VCaP (cell line): ENCODE measurements around the gene WDR86.

Experiments
- H3K27ac ChIP-seq: fragments of 450-650 bp; 2 replicates; pipeline ENCODE4 v1.5.1; 2017
- CTCF ChIP-seq: fragments of 450-650 bp; conservative IDR thresholded peaks from 2 replicates; pipeline ENCODE4 v1.5.1; 2017; ENCODE audit warnings: mild to moderate bottlenecking, moderate library complexity

WDR86 gene

DNA sequence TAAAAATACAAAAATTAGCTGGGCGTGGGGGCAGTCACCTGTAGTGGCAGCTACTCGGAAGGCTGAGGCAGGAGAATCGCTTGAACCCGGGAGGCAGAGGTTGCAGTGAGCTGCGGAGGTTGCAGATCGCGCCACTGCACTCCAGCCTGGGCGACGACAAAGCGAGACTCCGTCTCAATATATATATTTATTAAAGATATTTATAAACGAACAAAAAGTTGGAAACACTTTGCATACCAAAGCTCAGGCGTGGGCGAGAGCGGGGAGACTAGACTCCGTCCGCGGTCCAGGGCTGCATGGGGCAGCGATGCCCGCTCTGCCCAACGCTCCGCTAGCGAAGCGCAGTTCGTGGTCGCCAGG, 38.0 kb upstream of the WDR86 start:
- TF ChIP-seq CTCF: no peak
- no peak overlapping the region for H3K27ac ChIP-seq

GRCh38 chr7:151447312-151447711, 37.5 kb upstream of the WDR86 start:
- no peak for TF ChIP-seq CTCF
- H3K27ac ChIP-seq: no peak overlapping the region

DNA sequence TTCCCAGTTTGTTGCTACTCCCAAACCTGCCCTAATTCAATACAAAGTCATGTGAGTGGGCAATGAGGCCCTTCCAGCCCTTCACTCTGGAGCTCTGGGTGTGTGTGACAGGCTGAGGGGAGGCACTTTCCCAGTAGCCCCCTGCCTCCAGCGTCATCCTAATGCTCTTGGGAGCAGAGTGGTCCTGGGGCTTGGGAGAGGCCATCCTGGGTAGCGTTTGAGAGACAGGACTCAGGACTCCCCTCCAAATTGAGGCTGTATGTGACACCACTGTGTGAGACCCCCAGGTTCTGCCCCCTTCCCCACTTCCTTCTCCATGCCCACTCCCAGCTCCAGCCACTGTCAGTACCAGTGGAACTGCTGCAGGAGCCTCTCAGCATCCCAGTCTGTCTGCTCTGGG, 36.6 kb upstream of the WDR86 start:
- TF ChIP-seq CTCF: no peak
- H3K27ac ChIP-seq: no peak overlapping the region

DNA sequence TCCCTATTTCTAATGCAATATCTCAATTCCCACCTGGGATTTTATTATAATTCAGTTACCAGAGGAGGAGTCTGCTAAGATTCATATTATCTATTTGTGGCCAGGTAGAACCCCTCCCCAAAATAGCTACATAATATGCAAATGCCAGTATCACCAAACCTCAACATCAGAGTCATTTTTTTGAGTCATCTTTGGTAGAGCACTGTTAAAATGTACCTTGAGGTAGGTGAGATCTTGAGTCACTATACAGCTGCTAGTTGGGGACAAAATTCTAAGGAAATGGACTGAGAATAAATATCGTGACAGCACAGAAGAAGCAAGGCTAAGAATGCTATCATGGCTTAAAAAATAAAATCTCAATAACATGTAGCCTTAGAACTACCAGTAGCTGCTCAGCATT, 34.8 kb upstream of the WDR86 start:
- no peak overlapping the region for H3K27ac ChIP-seq
- no peak for TF ChIP-seq CTCF

DNA sequence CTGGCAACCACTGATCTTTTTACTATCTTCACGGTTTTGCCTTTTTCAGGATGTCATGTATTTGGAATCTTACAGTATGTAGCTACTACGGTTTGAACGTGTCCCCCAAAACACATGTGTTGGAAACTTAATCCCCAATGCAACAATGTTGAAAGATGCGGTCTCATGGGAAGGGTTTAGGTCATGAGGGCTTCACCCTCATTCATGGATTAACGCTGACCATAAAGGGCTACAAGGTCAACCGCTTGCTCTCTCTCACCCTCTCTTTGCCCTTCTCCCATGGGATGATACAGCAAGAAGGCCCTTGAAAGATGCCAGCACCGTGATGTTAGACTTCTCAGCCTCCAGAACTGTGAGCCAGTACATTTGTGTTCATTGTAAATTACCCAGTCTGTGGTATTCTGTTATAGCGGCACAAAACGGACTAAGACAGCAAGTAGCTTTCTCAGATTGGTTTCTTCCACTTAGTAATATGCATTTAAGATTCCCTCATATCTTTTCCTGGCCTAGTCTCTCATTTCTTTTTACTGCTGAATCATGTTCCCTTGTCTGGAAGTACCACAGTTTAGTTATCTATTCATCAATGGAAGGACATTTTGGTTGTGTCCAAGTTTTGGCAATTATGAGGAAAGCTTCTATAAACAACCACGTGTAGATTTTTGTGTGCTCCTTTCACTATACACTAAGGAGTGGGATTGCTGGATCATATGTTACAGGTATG, 33.1 kb upstream of the WDR86 start:
- no peak for TF ChIP-seq CTCF

DNA sequence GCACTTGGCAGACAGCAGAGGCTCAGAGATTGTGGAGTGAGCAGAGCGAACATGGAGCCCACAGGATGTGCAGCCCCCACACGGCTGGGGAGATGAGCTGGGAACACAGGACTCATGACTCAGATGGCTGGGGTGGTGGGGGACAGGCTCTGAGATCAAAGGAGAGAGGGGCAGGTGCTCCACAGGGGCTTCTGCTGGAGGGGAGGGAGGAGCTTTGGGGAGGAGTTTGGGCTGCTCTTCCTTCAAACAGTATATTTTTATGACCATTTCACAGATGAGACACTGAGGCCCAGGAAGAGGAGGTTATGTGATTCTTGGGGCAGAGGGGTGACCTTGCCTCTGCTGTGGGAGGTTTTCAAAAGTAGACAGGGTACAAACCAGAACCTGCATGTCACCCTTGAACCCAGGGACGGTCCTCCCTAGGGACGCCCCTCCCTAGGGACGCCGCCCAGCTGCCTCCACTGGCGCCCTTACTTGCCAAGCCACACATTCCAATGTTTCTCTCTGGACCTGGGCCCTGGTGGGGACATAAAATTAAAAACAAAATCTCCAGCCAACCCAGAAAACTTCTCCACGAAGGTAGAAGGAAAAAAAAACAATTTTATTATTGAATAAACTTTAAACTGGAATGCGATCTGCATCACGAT, 31.1 kb upstream of the WDR86 start:
- no peak overlapping the region for H3K27ac ChIP-seq

More for the DNA sequence above, 33.1 kb upstream of the WDR86 start:
- H3K27ac ChIP-seq: no peak overlapping the region

More for the DNA sequence above, 31.1 kb upstream of the WDR86 start:
- TF ChIP-seq CTCF: no peak
